HG02840 (cell line): Measurements from ENCODE around the gene EDEM2.
"Not testable (repeated sequence)": the region's sequence is repeated elsewhere in the genome, so short reads cannot be mapped to it uniquely, and the experiment has no call there.

Experiments used
- ATAC-seq: cut with Tn5 transposase; IDR thresholded peaks from one replicate; pipeline ENCODE4 v1.9.1; 2021; ENCODE audit warnings: mild to moderate bottlenecking, moderate library complexity, moderate number of reproducible peaks; ENCODE audit not compliant: unreplicated experiment, low FRiP score

Gene EDEM2

GRCh38 chr20:35171438-35171752, 24.3 kb upstream of the EDEM2 start:
- ATAC-seq, result no peak

DNA sequence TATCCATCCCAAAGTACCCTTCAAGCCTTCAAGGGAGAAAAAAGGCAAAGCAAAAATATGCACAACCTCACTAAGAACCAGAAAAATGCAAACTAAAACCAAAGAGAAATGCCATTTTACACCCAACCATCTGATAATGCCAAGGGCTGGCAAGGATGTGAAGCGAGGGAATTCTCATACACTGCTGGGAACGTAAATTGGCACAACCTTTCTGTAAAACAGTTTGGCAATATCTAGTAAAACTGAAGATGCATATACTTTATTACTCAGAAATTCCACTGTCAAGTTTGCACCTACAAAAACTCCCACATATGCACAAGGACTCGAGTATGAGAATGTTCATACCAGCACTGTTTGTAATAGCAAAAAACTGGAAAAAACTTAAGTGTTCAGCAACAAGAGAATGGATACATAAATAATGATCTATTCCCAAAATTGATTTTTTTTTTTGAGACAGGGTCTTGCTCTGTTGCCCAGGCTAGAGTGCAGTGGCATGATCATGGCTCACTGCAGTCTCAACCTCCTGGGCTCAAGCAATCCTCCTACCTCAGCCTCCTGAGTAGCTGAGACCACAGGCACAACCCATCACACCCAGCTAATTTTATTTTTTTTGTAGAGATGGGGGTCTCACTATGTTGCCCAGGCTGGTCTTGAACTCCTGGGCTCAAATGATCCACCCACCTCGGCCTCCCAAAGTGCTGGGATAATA, 21.7 kb upstream of the EDEM2 start:
- not testable (repeated sequence) for ATAC-seq

GRCh38 chr20:35167787-35168186, 20.7 kb upstream of the EDEM2 start:
- ATAC-seq, result no peak

DNA sequence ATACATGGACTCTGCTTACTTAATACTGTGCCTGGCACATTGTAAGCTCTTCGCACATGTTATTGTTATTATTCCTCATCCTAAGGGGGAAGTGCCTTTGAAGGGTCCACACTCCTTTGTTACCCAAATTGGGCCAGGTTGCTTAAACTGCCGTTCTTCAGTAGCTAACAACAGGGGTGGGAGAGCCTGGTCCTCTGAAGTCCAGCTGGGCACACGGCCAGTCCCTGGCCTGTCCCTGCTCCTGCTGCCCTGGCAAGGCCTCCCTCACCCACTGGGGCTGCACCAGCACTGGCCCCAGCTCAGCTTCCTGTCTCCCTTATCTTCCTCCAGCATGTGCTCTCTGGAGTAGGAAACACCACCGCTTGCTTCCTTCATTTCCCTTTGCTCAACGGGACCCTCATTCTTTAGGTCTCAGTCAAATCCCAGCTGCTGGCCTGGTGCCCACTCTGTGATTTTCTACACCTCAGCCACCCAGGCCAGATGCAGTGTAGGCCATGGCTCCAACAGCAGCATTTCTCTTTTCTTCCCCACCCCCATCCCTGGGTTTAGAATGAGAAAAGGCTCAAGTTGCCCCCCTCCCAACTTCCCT, 19.2 kb upstream of the EDEM2 start:
- ATAC-seq, result no peak

DNA sequence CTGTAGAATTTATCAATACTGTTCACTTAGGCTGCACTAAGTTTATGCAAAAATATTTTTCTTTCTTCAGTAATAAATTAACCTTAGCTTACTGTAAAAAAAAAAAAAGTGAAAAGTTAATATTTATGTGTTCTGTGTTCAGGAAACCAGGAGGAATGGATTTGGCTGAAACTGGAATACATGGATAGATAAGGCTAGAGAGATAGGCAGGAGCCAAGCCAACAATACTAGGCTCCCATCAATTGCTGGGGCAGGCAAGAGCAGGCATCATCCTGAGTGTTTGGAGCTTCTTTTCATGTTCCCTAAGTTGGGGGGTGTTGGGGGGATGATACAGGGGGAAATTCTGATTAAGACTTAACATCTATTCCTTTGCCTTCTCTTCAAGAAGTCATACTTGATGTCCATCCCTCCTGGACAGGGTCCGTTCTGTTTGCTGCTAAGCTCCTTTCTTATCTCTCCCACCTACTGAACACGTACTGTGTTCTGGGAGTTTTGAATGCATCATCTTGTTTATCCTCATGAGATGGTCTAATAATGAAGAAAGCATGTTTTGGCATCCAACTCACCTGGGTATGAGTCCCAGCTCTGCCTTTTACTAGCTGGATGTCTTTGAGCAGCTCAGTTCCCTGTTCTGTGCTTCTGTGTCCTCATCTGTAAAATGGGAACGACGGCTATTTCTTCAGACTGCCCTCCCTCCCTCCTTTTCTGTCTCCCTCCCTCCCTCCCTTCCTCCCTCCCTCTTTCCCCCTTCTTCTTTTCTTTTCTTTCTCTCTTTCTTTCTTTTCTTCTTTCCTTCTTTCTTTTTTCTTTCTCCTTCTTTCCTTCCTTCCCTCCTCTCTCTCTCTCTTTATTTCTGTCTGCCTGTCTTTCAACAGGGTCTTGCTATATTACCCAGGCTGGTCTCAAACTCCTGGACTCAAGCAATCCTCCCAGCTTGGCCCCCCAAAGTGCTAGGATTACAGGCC, 18.4 kb upstream of the EDEM2 start:
- ATAC-seq, result no peak

DNA sequence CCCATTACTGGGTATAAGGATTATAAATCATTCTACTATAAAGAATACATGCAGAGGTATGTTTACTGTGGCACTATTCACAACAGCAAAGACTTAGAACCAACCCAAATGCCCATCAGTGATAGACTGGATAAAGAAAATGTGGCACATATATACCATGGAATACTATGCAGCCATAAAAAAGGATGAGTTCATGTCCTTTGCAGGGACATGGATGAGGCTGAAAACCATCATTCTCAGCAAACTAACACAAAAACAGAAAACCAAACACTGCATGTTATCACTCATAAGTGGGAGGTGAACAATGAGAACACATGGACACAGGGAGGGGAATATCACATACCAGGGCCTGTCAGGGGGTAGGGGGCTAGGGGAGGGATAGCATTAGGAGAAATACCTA, 17.4 kb upstream of the EDEM2 start:
- not testable (repeated sequence) for ATAC-seq

GRCh38 chr20:35160341-35160740, 13.2 kb upstream of the EDEM2 start:
- not testable (repeated sequence) for ATAC-seq

GRCh38 chr20:35156978-35157377, 9.8 kb upstream of the EDEM2 start:
- no peak for ATAC-seq

DNA sequence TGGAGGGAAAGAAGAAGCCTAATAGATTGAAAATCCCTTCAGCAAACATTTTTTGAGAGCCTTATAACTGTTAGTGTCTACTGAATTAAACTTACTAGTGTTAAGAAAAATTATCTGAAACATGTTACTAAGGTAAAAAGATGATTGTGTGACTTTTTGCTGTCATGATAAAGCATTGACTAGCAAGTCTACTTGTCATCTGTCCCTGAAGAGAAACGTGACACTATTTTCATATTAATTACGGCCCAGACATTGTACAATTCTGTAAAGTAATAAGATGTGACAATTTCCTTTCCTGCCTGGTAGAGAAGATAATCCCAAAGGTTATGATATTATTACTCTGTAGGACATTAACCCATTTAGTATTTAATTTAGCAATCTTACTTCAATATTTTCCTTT, 8.8 kb upstream of the EDEM2 start:
- ATAC-seq, result no peak

GRCh38 chr20:35151736-35152135, 4.6 kb upstream of the EDEM2 start:
- no peak for ATAC-seq

- no peak for ATAC-seq
Observed at GRCh38 chr20:35150846-35151579, 3.9 kb upstream of the EDEM2 start.

- not testable (repeated sequence) for ATAC-seq
Observed at GRCh38 chr20:35147575-35148071, 487 bp upstream of the EDEM2 start.

- ATAC-seq, result no peak
Observed at GRCh38 chr20:35146299-35146919, 727 bp downstream of the EDEM2 start.

GRCh38 chr20:35145141-35145564, 2.0 kb downstream of the EDEM2 start:
- ATAC-seq, result no peak

DNA sequence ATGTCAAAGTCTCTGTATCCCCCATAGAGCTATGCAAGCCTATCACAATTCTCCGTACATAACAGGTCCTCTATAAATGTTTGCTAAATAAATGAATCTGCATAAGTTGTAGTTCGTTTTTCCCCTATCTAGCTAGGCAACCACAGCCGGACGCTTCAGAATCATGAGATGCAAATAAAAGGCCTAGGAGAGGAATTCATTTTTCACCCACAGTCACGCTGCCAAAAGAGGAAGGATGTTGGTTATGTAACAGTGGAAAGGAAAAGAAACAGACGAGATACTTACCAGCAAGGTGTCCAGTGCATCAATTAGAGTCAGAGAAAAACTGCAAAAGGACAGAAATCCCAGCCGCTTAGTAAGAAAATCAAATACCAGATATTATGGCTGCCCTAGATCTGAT, 2.4 kb downstream of the EDEM2 start:
- ATAC-seq, result no peak

DNA sequence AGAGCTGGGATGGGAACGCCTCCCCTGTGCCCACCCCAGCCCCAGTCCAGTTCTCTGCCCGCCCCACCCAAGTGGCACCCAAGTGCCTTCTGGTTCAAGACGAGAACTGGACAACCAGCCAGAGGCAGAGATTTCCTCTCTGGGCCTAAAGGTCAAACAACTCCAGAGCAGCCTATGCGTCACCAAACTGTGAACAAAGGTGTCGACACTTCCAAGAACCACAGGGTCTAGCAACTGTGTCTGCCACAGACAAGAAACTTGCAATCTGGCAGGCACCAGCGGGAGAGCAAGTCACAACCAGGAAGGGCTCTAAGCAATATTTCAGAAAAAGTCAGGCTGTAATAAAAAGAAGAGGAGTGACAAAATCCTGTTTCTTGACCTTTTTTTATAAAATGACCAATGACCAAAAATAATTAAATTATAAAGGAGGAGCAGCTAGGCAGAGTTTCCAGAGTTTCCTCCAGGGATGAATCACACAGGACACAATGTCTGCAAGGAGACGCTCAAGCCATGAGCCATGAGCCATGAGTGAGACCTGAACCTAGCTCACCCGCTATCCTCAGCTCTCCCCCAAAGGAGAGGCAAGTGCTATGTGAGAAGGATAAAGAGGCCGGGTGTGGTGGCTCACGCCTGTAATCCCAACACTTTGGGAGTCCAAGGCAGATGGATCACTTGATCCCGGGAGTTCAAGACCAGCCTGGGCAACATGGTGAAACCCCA, 11.1 kb downstream of the EDEM2 start:
- ATAC-seq, result no peak

DNA sequence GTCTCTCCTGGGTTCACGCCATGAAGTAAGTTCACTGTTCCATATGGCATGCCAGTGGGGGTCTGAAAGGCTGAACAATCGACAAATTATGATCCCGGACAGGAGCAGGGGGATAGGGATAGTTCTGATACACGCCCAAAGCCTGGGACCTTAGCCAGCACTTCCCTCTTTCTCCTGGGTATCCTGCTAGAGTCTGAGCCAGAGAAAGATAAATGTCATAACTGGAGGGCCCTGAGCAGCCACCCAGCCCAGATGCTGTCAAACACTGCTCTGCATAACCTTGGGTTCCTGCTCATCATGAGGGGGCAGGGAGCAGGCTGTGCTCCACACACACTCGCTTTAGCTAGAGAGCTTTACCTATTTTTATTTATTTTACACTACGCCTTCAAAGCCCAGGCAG, 12.3 kb downstream of the EDEM2 start:
- no peak for ATAC-seq

DNA sequence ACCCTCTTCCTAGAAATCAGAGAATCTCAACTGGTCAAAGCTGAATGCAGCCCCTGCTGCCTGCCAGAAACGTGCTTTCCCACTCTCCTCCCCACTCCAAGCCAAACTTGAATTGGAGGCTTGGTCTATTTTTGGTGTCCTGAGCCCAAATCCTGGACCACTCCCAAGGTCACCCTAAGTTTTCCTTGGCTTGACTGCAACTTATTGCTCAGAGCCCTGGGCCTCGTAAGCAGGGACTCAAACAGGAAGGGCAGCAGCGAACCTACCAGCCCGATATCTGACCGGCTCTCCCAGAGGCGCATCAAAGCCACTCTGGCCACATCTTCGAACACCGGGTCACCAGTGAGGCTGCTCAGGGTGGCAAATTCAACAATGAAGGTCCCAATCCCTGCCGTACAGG, 12.7 kb downstream of the EDEM2 start:
- ATAC-seq, result no peak

- ATAC-seq, result no peak
Observed at GRCh38 chr20:35133735-35134134, 13.4 kb downstream of the EDEM2 start.
